CD4-positive, alpha-beta T cell (primary cell): ENCODE results near the gene APOLD1. TPM values are rescaled to one million over a fixed set of nuclear protein-coding genes. Genes with fewer than 3 reads are reported as not detected.
"Not testable (repeated sequence)": the region's sequence is repeated elsewhere in the genome, so short reads cannot be mapped to it uniquely, and the experiment has no call there.

Experiments
- ATAC-seq: fragments of 200-7000 bp; cut with Tn5 transposase; one replicate; pipeline ENCODE4 v1.10.0; 2022; ENCODE audit warnings: mild to moderate bottlenecking; ENCODE audit not compliant: poor library complexity
- CTCF ChIA-PET: fragments of 350-600 bp; sonication (Branson Sonifier 250); formaldehyde crosslinking; loops from one replicate; lab custom pipeline; 2021; ENCODE audit warnings: antibody characterized with exemption, inconsistent platforms; lab: Charles Lee
- POLR2A ChIA-PET: fragments of 350-600 bp; sonication (Branson Sonifier 250); formaldehyde crosslinking; loops from one replicate; lab custom pipeline; 2021; ENCODE audit warnings: antibody characterized with exemption, inconsistent platforms; lab: Charles Lee
- DNase-seq, 14 experiments: peaks; one replicate each; pipeline ENCODE4 v3.0.0-alpha.2; 2013 to 2020; ENCODE audit warnings: mixed read lengths in 2 of 14
- H3K27ac ChIP-seq, 2 donors: one replicate each; pipeline versions ENCODE4 v1.5.1 to v1.7.0; 2013; ENCODE audit warnings: low read length in 2 of 2, low read depth in 1 of 2, mild to moderate bottlenecking in 1 of 2
- H3K27me3 ChIP-seq, 2 experiments: 1 replicate in 1 of 2; 2 replicates in 1 of 2; pipeline versions ENCODE4 v1.6.1 to v1.7.0; 2013; ENCODE audit warnings: low read length in 2 of 2, control low read depth in 1 of 2, mild to moderate bottlenecking in 1 of 2, moderate library complexity in 1 of 2; ENCODE audit not compliant: insufficient read depth in 2 of 2, control insufficient read depth in 1 of 2
- H3K36me3 ChIP-seq: one replicate; pipeline ENCODE4 v1.6.1; 2013; ENCODE audit warnings: low read length, control low read depth; ENCODE audit not compliant: insufficient read depth
- H3K4me1 ChIP-seq: one replicate; pipeline ENCODE4 v1.6.1; 2013; ENCODE audit warnings: low read length, control low read depth; ENCODE audit not compliant: insufficient read depth
- H3K4me3 ChIP-seq: one replicate; pipeline ENCODE4 v1.5.1; 2013; ENCODE audit warnings: mild to moderate bottlenecking, low read length, moderate library complexity
- H3K9me3 ChIP-seq, 2 experiments: 1 replicate in 1 of 2; 2 replicates in 1 of 2; pipeline versions ENCODE4 v1.6.1 to v1.7.0; 2013; ENCODE audit warnings: low read length in 2 of 2, mild to moderate bottlenecking in 2 of 2, control low read depth in 1 of 2, moderate library complexity in 1 of 2; ENCODE audit not compliant: control insufficient read depth in 1 of 2, insufficient read depth in 1 of 2
- H3K27ac Mint-ChIP-seq: one replicate; pipeline ENCODE4 v1.8.0; 2020; ENCODE audit warnings: mixed read lengths
- H3K27me3 Mint-ChIP-seq: one replicate; pipeline ENCODE4 v1.8.0; 2021; ENCODE audit warnings: mixed read lengths
- H3K36me3 Mint-ChIP-seq: one replicate; pipeline ENCODE4 v1.8.0; 2021; ENCODE audit warnings: low read depth, mixed read lengths
- H3K4me1 Mint-ChIP-seq: one replicate; pipeline ENCODE4 v1.8.0; 2021; ENCODE audit warnings: low read depth, mixed read lengths
- H3K4me3 Mint-ChIP-seq: one replicate; pipeline ENCODE4 v1.8.0; 2020; ENCODE audit warnings: mild to moderate bottlenecking, mixed read lengths
- H3K9me3 Mint-ChIP-seq: one replicate; pipeline ENCODE4 v1.8.0; 2020; ENCODE audit warnings: mixed read lengths
- CTCF ChIP-seq: fragments of 200-600 bp; IDR thresholded peaks from one replicate; pipeline ENCODE4 v1.8.0; 2022; ENCODE audit warnings: antibody characterized with exemption, mild to moderate bottlenecking
- intact Hi-C, 2 experiments: fragments of 100-400 bp; cut with DNase I in 1 of 2; cut with micrococcal nuclease in 1 of 2; formaldehyde crosslinking; loops; one replicate each; pipeline versions ENCODE4 v1.15.1 to v1.9.0; 2023 to 2025; cut with DNase I, micrococcal nuclease
- total RNA-seq, 174 experiments: library from RNA in 2 of 174; stranded (reverse) in 2 of 174; gene quantifications; one replicate each; pipeline ENCODE4 v1.2.3 and lab custom pipeline; 2021 to 2026

The APOLD1 gene
- total RNA-seq, 2 experiments from 2014 or later, result 1.8 to 3.4 TPM

DNA sequence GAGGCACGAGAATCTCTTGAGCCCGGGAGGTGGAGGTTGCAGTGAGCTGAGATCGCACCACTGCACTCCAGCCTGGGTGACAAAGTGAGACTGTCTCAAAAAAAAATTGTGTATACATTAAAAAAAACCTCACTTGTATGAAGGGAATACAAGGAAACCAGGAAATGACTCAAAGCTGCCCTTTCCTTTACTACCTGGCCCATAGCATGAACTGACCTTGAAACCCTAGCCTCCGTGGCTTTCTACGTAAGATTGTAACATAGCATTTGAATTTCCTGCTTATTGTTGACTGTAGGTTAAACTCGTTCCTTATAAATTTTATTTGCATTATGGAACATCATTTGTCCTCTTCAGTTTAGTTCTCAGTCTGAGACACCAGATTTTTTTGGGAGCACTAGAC is 18.6 kb downstream of the APOLD1 start:
- Mint-ChIP-seq H3K9me3 (no peaks in the 10 kb centered on the region), H3K4me3 (no peak overlapping the region), H3K4me1 (peaks cover 63% of the 10 kb centered on the region), H3K36me3 (no peaks in the 10 kb centered on the region), H3K27me3 (no peaks in the 10 kb centered on the region), H3K27ac (peak overlapping the region; percentile 97)
- Histone ChIP-seq H3K9me3 (no peaks in the 10 kb centered on the region), H3K4me1 (peaks cover 47% of the 10 kb centered on the region), H3K27me3 (no peaks in the 10 kb centered on the region), H3K4me3 (no peak overlapping the region), H3K27ac (no peak overlapping the region), H3K36me3 (no peaks in the 10 kb centered on the region)
- TF ChIP-seq CTCF, result no peak
- CTCF ChIA-PET, result interaction anchor here (1.3 kb wide), 1 partner anchor 9 kb away, joined by 9 read pairs; the partner anchor contains the start of gene DDX47
- ATAC-seq, result no peak
- POLR2A ChIA-PET, result interaction anchor here (1.6 kb wide), 1 partner anchor 10 kb away, joined by 6 read pairs; the partner anchor contains the start of gene DDX47
- intact Hi-C loops, result no loop called here
- no peak for DNase-seq

- POLR2A ChIA-PET, result interaction anchor here (2.4 kb wide), 1 partner anchor 18 kb away, joined by 13 read pairs; the partner anchor contains the start of gene APOLD1
- Mint-ChIP-seq H3K4me1 (peaks cover 67% of the 10 kb centered on the region), H3K4me3 (no peak overlapping the region), H3K27me3 (no peaks in the 10 kb centered on the region), H3K9me3 (no peaks in the 10 kb centered on the region), H3K27ac (peak overlapping the region; percentile 97), H3K36me3 (no peaks in the 10 kb centered on the region)
- H3K27me3 ChIP-seq, result no peaks in the 10 kb centered on the region
- CTCF ChIA-PET, result interaction anchor here (0.6 to 1.1 kb wide), 2 partner anchors 15 to 39 kb away, joined by 4 read pairs; no protein-coding TSS in a partner anchor
- no peaks in the 10 kb centered on the region for H3K36me3 ChIP-seq
- DNase-seq, result no peak
- no peak for ATAC-seq
- no peaks in the 10 kb centered on the region for H3K9me3 ChIP-seq
- TF ChIP-seq CTCF, result no peak
- H3K27ac ChIP-seq, result peak overlapping the region in 1 of 2 donors; percentile 1
- peaks cover 51% of the 10 kb centered on the region for H3K4me1 ChIP-seq
- intact Hi-C loops, result no loop called here
- no peak overlapping the region for H3K4me3 ChIP-seq
These were observed 19.0 kb downstream of the APOLD1 start for GRCh38 chr12:12804432-12804886.

GRCh38 chr12:12806784-12807516 is 21.5 kb downstream of the APOLD1 start:
- peaks cover 52% of the 10 kb centered on the region for H3K4me1 ChIP-seq
- H3K4me1 Mint-ChIP-seq, result peaks cover 59% of the 10 kb centered on the region

GRCh38 chr12:12807517-12807903 is 22.1 kb downstream of the APOLD1 start:
- H3K4me1 ChIP-seq, result peaks cover 49% of the 10 kb centered on the region
- not testable (repeated sequence) for H3K4me3 ChIP-seq
- H3K4me1 Mint-ChIP-seq, result peaks cover 53% of the 10 kb centered on the region

More at GRCh38 chr12:12806784-12807516, 21.5 kb downstream of the APOLD1 start:
- DNase-seq, result no peak
- H3K4me3 Mint-ChIP-seq, result peak overlapping the region; percentile 44
- no peaks in the 10 kb centered on the region for H3K9me3 Mint-ChIP-seq
- H3K27me3 ChIP-seq, result no peaks in the 10 kb centered on the region
- H3K4me3 ChIP-seq, result no peak overlapping the region
- ChIA-PET POLR2A (interaction anchor here (0.9 to 2.4 kb wide), 2 partner anchors 20 to 450 kb away, joined by 4 to 13 read pairs; partner anchors contain the start of genes APOLD1 and BORCS5), CTCF (interaction anchor here (0.7 kb wide), 1 partner anchor 11 kb away, joined by 3 read pairs; no protein-coding TSS in a partner anchor)
- H3K36me3 ChIP-seq, result no peaks in the 10 kb centered on the region
- H3K27me3 Mint-ChIP-seq, result no peaks in the 10 kb centered on the region
- peak overlapping the region; percentile 97 for H3K27ac Mint-ChIP-seq
- H3K9me3 ChIP-seq, result no peaks in the 10 kb centered on the region
- peak overlapping the region; percentile 70 to 94 for H3K27ac ChIP-seq
- no peak for ATAC-seq
- no peaks in the 10 kb centered on the region for H3K36me3 Mint-ChIP-seq
- no peak for TF ChIP-seq CTCF
- intact Hi-C loops, result loop anchor here in 1 of 2 experiments (5.0 kb wide), 1 partner anchor 430 kb away; no protein-coding TSS in a partner anchor

More at GRCh38 chr12:12807517-12807903, 22.1 kb downstream of the APOLD1 start:
- H3K36me3 Mint-ChIP-seq, H3K36me3 ChIP-seq, H3K27me3 Mint-ChIP-seq, ATAC-seq, POLR2A ChIA-PET, H3K9me3 ChIP-seq, H3K4me3 Mint-ChIP-seq, H3K27me3 ChIP-seq, DNase-seq, H3K9me3 Mint-ChIP-seq: not testable (repeated sequence)
- peak overlapping the region; percentile 97 for H3K27ac Mint-ChIP-seq
- intact Hi-C loops, result loop anchor here in 1 of 2 experiments (5.0 kb wide), 1 partner anchor 430 kb away; no protein-coding TSS in a partner anchor
- CTCF ChIA-PET, result interaction anchor here (0.7 kb wide), 1 partner anchor 11 kb away, joined by 3 read pairs; no protein-coding TSS in a partner anchor
- H3K27ac ChIP-seq, result peak overlapping the region; percentile 70 to 94
